Transverse colon (tissue), 3 donors: Measurements from ENCODE around the gene HIPK2.

Experiments used
- CTCF ChIP-seq, 5 experiments: fragments of 200-600 bp in 3 of 5; fragments of 450-650 bp in 2 of 5; sonication (generic) in 3 of 5; IDR thresholded peaks; 1 replicate in 2 of 5; 2 replicates in 3 of 5; pipeline ENCODE4 v1.5.1; 2016 to 2017; ENCODE audit warnings: antibody characterized with exemption in 5 of 5, inconsistent platforms in 3 of 5, mild to moderate bottlenecking in 2 of 5, moderate library complexity in 1 of 5
- EP300 ChIP-seq: sonication (generic); formaldehyde crosslinking; IDR thresholded peaks from one replicate; pipeline ENCODE4 v1.6.1; 2017; ENCODE audit warnings: antibody characterized with exemption, low read depth
- POLR2A ChIP-seq: fragments of 450-650 bp; IDR thresholded peaks from one replicate; pipeline ENCODE4 v1.6.1; 2016; ENCODE audit warnings: antibody characterized with exemption, mild to moderate bottlenecking, moderate library complexity

GRCh38 chr7:139566736-139567646, 210.8 kb downstream of the HIPK2 start:
- TF ChIP-seq EP300 (no peak), CTCF (IDR thresholded peaks at IDR 0.05) (no peak), POLR2A (no peak)
